SKM-1 (cell line): ENCODE measurements around the gene PRXL2B.
"Not testable (repeated sequence)": the region's sequence is repeated elsewhere in the genome, so short reads cannot be mapped to it uniquely, and the experiment has no call there.

Experiments
- DNase-seq: peaks from one replicate; lab custom pipeline; 2025; ENCODE audit not compliant: unreplicated experiment; lab: John Stamatoyannopoulos, UW

Gene PRXL2B, protein sequence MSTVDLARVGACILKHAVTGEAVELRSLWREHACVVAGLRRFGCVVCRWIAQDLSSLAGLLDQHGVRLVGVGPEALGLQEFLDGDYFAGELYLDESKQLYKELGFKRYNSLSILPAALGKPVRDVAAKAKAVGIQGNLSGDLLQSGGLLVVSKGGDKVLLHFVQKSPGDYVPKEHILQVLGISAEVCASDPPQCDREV

DNA sequence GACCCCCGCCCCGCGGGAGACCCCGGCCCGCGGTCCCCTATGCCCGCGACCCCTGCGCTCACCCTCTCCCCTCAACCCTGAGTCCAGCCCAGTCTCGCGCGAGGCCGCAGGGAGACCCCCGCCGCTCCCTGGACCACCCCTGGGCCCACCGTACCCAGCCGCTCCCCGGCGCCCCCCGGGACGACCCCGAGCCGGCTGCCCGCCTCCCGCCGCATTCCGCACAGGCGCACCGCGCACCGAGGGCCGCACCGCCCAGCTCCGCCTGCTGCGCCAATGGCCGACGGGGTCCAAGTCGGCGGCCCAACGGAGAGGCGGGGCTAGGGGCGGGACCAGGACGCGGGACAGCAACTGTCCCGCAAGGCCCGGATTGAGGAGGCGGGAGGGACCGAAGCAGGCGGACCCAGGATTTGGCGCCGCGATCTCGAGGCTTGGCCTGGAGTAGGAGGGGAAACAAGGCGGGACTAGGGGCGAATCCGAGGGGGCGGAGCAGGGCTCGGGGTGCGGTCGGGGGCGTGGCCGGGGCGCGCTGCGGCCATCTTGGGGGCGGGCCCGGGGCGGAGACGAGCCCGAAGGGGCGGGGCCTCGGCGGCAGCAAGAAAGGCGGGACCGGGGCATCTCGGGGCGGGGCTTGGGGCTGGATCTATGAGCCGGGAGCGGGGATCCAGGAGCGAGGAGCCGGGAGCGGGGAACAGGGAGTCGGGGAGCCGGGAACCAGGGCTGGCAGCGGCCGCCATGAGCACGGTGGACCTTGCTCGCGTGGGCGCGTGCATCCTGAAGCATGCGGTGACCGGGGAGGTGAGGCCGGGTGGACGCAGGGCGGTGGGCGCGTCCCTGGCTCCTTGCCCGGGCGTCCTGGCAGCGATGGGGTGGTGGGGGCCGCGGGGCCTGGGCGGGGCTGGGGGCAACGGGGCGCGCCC is at the start of gene PRXL2B:
Gene PRXL2B (plus strand): TSS at position 624 of the 917 bp plus-strand sequence. CDS start 109 bp downstream, at position 733.
- DNase-seq = peak; percentile 89

DNA sequence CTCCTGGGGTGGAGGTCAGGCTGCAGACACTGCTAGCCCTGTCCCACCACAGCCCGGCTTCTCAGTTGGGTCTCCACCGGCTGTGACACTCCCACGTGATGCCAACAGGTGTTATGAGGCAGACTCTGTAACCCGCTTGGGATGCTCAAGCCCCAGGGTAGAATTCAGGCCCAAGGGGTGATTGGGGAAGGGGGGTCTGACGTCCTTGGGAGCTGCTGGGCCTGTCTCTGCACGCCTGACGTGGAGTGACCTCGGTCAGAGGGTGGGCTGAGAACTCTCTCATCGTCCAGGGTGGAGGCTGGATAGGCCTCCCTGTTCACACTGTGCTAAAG is 48.8 kb upstream of the PRXL2B start:
- DNase-seq = no peak

DNA sequence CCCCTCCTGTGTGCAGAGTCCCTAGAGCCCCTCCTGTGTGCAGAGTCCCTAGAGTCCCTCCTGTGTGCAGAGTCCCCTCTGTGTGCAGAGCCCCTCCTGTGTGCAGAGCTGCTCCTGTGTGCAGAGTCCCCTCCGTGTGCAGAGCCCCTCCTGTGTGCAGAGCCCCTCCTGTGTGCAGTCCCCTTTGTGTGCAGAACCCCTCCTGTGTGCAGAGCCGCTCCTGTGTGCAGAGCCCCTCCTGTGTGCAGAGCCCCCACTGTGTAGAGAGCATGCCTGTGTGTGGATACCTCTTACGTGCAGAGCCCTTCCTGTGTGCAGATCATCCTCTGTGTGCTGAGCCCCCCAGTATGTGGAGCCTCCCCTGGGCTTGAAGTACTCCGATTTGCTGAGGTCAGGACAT is 48.2 kb upstream of the PRXL2B start:
- no peak for DNase-seq

DNA sequence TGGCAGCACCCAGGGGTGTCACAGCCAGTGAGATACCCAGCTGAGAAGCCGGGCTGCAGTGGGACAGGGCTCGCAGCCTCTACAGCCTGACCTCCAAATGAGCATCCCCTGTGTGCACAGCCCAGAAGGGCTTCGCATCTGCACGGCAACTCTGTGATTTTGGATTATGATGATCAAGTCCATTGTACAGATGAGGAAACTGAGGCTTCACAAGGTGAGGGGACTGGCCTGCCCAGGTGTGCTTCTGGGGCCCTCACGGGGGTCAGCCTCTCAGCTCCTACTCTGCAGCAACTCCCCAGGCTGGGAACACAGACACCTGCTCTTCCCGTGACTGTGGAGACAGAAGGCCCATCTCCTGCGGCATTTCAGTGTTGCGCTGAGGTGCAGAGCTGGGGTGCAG is 47.7 kb upstream of the PRXL2B start:
- DNase-seq = no peak

DNA sequence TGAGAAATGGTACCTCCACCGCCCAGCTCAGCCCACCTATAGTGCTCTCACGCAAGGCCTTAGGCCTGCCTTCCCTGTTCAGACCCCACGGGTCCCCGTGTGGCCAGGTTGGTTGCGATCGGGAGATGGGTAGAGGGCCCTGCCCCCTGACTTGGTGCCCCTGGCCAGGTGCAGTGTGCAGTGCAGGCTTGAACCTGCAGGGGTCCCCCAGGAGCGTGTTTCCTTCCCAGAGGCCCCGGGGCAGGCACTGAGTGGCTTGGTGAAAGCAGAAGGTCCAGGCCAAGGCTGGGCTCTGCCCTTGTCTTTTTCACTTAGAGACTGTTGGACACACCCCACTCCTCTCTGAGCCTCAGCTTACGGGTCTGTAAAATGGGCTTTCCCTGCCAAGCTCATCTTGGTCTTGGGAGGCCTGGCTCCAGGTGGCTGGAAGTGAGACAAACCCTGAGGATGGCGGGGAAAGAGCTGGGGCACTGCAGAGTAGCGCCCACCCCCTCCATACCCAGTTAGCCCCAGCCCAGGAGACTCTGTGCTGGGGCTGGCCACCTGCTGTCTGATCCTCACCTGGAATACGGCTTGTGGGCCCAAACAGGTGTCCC is 47.2 kb upstream of the PRXL2B start:
- DNase-seq = no peak

DNA sequence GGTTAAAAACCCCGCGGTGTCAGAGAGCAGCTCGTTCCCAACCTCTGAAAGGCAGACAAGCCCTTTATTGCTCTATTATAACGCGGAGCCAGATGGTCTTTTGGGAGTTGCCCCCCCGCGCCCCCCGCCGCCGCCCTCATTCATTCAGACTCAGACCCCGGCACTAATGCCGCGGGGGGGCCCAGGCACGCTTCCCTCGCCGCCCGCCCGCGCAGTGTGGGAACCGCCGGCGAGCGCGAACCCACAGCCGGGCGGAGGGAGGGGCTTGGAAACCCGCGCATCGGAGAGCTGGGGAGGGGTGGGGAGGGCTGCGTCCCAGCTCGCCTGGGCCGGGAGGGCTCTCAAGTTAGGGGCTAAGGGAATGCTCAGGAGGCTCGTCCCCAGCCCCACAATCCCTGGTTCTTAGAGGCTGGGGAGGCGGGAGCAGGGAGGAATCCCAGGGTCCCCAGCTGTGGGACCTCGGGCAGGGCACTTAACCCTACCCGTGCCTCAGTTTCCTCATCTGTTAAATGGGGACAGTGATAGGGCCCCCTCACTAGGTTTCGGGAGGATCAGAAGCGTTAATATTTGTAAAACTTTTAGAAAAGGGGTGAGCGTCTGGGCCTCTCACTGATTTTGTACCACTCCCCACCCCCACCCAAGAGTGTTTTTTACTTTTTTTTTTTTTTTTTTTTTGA is 45.6 kb upstream of the PRXL2B start:
- DNase-seq = no peak

DNA sequence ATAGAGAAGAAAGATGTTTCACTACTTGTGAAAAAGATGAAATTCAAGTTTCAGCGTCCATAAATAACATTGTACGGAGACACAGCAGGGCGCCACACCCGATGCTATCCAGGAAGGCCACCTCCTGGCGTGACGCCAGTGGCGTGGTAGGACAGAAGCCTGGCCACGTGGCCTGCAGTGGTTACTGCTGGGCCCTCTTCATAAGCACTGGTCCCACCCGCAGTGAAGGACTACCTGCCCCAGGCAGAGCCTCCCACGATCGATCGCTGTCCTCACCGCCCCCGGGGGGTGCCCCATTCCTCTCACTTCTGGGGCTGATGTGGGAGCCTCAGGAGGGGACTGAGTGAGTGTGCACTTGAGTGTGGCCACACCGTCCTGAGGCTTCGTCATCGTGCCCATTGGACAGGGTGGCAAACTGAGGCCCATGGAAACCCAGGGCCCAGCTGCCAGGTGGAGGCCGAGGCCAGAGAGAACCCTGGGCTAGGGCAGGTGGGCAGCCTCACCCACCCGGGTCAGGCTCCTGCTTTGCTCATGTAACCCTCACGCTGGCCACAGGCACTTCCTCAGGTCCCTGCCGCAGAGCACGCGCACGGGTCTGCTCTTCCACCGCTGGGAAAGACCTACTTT is 44.8 kb upstream of the PRXL2B start:
- DNase-seq = no peak

DNA sequence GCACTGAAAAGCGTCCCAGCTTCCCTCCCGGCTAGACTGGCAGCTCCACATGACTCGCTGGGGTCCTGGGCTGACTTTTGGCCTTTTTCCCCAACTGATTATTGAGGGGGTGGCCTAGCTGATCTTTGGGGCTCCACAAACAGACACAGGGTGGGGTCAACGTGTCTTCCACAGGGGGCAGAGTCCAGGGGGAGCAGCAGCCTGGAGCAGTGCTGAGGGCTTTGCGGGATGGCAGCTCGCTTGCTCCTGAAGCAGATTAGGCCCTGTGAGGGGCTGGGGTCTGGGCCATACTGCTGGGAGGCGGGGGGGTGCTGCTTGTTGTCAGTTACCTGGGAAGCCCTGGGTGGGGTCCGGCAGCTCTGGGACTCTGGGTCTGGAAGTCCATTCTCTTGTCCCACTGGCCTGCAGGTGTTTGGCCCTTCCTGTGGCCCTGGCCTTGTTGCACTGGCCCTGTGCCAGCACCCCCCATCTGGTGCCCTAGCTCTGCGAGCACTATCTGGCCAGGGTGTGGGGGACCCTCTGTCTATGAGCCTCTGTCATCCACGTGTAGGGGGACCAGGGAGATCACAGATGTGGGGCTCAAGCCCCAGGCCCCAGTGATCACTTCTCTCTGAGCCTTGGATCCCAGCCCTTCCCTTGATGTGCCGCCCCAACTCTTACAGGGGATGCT is 44.2 kb upstream of the PRXL2B start:
- no peak for DNase-seq

DNA sequence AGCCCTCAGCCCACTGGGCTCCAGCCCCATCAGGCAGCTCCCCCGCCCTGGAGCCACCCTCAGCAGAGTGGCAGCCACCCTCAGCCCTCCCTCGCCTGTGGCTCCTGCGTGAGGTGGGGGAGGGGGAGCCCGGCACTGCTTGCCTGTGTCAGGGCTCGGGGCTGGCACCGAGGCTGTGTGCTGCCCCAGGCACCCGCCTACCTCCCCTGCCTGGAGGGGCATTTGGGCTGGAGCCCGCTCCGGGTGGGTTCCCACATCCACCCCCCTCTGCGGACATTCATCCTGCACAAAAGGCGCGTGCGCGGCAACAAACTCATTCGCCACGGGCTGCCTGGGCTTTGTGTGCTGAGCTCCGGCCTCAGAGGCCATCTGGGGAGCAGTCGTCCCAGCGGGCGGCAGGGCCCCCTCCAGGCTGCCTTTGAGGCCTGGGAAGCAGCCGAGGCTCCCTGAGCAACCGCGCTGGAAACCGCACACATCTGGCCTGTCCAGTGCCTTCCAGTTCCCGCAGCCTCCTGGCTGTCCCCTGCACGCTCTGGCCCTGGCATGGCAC is 43.0 kb upstream of the PRXL2B start:
- no peak for DNase-seq

DNA sequence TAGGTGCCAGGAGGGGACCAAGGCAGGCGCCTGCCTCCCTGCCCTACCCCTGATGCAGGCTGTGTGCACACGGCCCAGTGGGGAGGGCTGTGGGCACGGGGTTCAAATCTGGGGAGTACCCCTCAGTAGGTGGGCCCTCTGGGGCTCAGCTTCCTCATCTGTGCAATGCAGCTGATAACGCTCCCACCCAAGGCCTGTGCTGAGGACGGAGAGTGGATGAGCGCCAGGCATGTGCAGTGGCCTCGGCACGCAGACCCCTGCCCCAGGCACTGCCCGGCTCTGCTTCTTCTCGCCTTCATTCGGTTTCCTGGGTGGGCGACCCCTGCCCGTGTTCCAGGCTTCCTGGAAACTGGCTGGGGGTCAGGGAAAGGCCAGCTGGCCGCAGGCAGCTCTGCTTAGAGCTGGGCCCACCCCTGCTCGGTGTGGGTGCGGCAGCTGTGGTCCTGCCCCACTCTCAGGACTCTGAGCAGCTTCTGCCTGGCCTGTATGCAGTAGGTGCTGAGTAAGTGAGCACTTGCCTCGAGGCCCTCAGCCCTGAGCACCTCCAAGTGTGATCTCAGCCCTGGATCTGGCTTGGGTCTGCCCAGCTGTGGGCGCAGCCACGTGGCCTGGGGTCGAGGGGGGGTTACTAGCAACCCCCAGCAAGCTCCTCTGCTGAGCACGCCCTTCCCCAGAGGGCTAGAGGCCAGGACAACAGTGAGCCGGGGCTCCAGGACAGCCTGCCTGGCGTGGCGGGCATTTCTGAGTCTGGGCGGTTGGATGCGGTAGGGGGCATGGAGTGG is 42.3 kb upstream of the PRXL2B start:
- DNase-seq = no peak

DNA sequence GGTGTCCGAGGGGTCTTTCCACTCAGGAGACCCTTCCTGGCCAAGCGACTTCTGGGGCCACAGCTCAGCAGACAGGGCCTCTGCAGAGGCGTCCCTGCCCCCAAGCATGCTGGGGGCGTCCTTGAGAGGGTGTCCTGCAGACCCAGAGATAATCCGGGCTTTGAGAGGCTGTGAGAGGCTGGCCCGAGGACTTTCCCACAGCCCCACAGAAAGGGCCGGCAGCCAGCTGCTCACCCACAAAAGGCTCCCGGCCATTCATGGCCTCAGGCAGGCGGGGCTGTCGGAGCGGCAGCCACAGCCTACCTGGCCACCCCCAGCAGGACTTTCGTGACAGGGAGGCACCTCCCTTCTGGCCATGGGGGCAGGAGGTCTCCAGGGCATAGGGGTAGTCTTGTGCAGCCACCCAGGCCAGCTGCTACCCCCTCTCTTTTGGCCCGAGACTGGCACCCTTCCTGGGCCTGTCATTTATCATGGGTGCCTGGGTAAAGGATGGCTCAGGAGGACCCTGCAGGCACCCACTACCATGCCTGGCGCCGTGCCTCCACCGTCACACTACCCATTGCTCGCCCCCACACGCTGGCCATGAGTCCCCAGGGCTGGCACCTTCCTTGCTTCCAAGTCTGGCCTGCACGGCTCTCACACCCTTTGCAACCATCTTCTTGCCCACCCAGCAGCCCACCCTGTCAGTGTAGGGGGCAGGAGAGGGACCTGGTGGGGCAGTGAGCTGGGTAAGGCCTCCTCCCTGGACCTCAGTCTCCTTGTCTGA is 41.5 kb upstream of the PRXL2B start:
- DNase-seq = no peak

DNA sequence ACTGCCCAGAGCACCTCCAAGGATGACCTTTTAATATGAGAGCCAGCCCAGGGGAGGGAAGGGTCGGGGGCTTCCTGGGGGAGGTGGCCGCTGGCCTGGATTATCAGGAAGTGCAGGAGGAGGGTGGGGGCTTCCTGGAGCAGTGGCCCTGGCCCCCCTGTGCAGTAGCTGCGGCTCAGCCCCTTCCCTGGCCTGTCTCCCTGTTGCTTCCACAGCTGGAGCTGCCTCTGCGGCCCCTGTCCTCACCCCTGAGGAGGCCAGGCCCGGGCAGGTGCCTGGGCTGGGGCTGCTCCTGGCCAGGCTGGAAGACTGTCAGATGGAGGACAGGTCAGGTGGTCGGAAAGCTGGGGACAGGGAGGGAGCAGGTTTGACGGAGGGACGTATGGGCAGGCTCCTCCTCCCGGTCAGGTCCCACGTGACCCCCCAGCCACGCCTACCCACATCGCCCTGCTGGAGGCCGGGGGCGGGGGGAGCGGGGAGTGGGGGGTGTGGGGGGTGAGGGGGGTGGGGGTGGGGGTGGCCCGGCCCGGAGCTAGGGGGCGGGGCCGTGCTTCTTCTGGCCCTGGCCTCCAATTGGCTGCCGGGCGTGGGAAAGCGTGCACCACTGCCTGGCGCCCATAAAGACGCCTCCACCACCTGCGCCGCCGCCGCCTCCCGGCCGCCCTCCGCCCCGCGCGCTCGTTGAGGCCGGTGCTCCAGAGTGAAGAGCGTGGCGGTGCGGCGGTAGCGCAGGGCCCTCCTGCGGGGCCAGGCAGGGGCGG is 40.6 kb upstream of the PRXL2B start:
- DNase-seq = no peak

DNA sequence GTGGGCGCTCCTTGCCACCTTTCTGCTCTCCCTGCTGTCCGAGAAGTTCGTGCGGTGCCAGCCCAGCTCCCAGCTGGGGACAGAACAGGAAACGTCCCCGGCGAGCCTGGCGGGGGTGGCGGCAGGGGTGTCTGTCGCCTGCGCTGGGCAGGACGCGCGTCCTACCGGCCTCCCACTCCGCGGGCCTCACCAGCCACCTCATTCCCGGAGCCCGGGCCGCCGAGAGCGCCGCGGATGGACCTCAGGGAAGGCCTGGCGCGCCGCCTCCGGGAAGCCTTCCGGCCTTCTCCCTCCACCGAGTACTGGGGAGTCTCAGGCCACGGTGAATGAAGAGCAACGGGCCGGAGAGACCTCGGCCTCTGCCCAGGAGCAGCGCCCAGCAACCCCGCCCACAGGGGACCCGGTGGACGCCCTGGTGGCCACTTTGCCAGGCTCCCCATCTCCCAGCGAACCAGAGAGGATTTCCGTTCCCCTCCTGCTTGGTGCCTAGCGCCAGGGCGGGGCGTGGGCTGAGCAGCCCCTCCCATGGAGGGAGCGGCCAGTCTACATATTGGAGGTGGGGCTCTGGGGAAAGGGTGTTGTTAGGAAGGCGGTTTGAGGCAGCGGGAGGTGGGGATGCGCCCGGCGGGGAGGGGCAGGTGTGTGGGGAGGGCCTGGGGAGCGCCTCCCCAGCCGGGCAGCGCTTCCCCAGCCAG is 39.9 kb upstream of the PRXL2B start:
- DNase-seq = no peak

DNA sequence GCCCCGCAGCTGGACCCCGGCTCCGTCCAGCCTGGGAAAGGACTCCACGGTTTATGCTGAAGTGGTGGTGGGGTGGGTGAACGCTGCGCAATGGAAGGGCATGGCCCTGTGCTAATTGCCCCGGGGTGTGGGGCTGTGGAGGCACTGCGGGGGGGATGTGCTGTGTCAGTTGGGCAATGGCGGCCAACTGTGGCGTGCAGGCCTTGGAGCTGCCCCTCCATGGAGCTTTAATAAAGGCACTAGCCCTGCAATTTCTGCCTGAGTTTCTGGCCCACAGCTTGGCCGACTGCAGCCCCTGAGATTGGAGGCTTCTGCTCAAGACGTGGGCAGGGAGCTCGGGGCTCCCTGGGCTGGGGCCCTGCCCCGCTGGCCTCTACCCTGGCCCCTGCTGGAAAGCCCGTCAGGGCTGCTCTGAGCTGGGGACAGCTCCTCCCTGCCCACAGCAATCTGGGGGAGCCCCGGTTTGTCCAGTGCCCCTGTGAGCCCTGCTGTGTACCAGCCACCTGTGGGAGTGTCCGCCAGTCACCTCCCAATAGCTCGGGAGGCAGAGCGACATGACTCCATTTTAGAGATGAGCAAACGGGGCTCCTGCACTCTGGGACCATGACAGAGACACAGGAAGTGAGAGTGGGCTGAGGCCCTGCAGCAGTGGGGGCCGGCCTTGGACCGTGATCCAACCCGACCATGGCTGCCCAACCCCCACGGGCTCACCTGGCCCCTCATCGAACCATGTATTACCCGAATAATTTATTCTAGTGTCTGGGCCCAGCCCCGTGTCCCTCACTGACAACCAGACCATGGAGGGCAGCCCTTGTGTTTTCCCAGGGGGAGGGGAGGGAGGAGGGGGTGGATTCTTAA is 39.1 kb upstream of the PRXL2B start:
- DNase-seq = no peak

DNA sequence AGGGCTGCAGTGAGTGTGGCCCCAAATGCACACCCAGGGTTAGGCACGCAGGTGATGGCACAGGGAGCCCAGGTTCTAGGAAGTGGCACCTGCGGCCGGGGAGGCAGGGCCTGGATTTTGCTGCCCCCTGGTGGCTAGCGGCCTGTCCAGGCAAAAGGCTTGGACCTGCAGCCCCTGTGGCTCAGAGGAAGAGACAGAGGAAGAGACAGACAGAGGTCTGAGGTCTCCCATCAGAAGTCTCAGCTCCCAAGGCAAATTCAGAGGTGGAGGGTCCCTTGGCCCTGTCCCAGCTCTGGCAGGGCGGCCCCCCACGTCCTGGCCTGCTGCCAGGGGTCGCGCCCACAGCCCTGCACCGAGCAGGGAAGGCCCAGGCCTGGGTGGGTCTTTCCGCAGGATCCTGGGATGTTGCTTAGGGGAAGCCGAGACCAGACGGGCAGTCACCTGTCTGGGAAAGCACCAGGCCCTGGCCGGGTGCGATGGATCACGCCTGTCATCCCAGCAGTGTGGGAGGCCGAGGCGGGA is 38.4 kb upstream of the PRXL2B start:
- DNase-seq = peak; percentile 39

DNA sequence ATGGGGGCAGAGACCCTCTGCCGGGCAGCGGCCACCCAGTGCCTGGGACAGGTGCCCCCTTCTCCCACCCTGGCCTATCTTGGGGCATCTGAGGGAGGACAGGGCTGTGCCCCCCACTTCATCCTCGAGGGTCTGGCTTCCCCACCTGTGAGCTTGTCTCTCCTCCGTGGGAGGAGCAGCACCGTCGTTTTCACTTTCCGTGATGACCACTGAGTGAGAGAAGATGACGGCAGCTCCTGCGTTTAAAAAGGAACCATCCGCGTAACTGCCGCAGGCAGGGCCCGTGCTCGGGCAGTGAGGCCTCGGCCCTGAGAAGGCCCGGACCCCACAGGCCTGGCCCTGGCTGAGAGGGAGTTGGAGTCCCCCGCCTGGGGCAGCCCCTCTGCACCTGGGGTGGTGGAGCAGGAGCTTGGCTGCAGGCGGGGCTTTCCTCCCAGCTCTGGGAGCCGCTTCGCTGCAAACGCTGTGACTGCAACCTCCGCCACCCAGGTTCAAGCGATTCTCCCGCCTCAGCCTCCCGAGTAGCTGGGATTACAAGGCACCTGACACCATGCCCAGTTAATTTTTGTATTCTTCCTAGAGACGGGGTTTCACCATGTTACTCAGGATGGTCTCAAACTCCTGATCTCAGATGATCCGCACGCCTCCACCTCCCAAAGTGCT is 37.1 kb upstream of the PRXL2B start:
- DNase-seq = not testable (repeated sequence)
